AG04450 (cell line): ENCODE results near the gene MED13L. TPM values are rescaled to one million over a fixed set of nuclear protein-coding genes. Genes with fewer than 3 reads are reported as not detected.

Source experiments
- CTCF ChIA-PET: fragments of 300-600, 350-600 bp; formaldehyde crosslinking; extraction: SDS; loops from one replicate; lab custom pipeline; 2022; ENCODE audit warnings: antibody characterized with exemption, inconsistent platforms; lab: Charles Lee
- POLR2A ChIA-PET: fragments of 350-600 bp; formaldehyde crosslinking; extraction: SDS; loops from one replicate; lab custom pipeline; 2021; ENCODE audit warnings: antibody characterized with exemption, inconsistent platforms; lab: Yijun Ruan, JAX
- DNase-seq: peaks from one replicate; pipeline ENCODE4 v3.0.0-alpha.2; 2011; ENCODE audit warnings: low read depth, low spot score
- H3K27ac ChIP-seq: one replicate; pipeline ENCODE4 v1.5.1; 2012; ENCODE audit warnings: low read depth, low read length, control low read depth
- H3K27me3 ChIP-seq: one replicate; pipeline ENCODE4 v1.6.0; 2012; ENCODE audit warnings: low read length; ENCODE audit not compliant: control insufficient read depth, insufficient read depth
- H3K4me3 ChIP-seq: 2 replicates; pipeline ENCODE4 v1.5.1; 2011; ENCODE audit warnings: mild to moderate bottlenecking, low read depth, low read length, control low read depth
- H3K9me3 ChIP-seq: 2 replicates; pipeline ENCODE4 v1.5.1; 2012; ENCODE audit warnings: low read length; ENCODE audit not compliant: control insufficient read depth, insufficient read depth
- CTCF ChIP-seq: IDR thresholded peaks from 2 replicates; pipeline ENCODE4 v1.5.1; 2011; ENCODE audit warnings: low read depth, low read length, control low read depth, inconsistent platforms
- polyA plus RNA-seq: library from polyadenylated mRNA; depleted of rRNA; stranded (reverse); fragments of >200 nt; gene quantifications from 2 replicates; pipeline ENCODE4 v1.2.3, GENCODE V29; 2011

MED13L gene
- polyA plus RNA-seq, 1 experiment: 56.2 TPM

DNA sequence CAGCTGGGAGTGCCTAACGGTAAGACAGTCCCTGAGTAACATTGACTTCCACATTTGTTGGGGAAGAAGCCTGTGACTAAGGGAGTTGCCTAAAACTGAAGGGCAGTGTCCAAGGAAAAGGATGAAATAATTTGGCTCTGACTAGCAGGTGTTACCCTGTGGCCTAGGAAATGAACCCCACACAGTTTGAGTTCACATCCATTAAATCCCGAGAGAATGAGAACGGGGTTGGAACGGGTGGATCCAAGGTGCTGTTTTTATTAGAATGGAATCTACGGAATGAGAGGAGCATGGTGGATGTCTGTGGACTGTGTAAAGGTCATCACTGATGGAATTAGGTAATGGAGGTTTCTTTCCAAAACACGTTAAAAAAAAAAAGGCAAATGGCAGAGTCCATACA, 324.0 kb downstream of the MED13L start:
- CTCF ChIA-PET: no interaction called here
- TF ChIP-seq CTCF: no peak

DNA sequence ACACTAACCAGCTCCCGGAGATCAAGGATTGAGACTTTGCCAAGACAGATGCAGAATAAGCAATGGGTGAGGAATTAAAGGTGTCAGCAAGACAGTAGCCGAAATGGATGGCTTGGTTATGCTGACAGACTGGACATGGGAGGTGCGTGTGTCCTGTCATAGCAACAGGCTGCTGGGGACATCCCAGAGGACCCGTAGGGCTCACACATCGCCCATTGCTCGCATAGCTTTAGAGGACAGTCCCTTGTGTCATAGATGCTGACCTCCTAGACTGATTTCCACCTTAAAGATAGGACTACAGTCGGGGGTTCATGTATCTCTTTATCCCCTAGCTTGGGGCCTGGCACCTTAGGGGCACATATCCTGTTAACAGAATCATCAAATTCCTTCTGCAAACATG, 324.5 kb downstream of the MED13L start:
- Histone ChIP-seq H3K4me3 (no peak overlapping the region), H3K27me3 (no peaks in the 10 kb centered on the region), H3K9me3 (no peaks in the 10 kb centered on the region), H3K27ac (no peak overlapping the region)
- CTCF ChIA-PET: no interaction called here
- no peak for TF ChIP-seq CTCF
- POLR2A ChIA-PET: no interaction called here
- DNase-seq: no peak

More for the DNA sequence above, 324.0 kb downstream of the MED13L start:
- Histone ChIP-seq H3K27ac (no peak overlapping the region), H3K4me3 (no peak overlapping the region), H3K9me3 (no peaks in the 10 kb centered on the region), H3K27me3 (no peaks in the 10 kb centered on the region)
- POLR2A ChIA-PET: no interaction called here
- no peak for DNase-seq

DNA sequence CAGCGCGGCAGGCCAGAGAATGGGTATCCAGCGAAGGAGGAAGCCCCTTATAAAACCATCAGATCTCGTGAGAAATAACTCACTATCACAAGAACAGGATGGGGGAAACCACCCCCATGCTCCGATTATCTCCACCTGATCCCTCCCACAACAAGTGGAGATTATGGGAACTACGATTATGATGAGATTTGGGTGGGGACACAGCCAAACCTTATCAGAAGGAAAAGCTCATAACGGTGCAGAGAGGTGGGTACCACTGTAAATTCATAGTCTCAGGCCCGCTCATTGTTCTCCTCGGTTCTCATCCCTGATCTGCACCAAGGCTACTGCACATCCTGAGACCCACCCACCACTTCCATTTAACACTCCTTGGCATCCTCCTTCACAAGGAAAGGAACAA, 326.5 kb downstream of the MED13L start:
- no peaks in the 10 kb centered on the region for H3K27me3 ChIP-seq
- no peak for DNase-seq
- no peaks in the 10 kb centered on the region for H3K9me3 ChIP-seq
- no peak overlapping the region for H3K27ac ChIP-seq
- ChIA-PET POLR2A (no interaction called here), CTCF (no interaction called here)
- TF ChIP-seq CTCF: no peak
- H3K4me3 ChIP-seq: no peak overlapping the region

GRCh38 chr12:115949675-115950074, 327.8 kb downstream of the MED13L start:
- CTCF ChIA-PET: interaction anchor here (0.6 to 0.7 kb wide), 3 partner anchors 159 to 680 kb away, joined by 3 to 7 read pairs (median 3); no protein-coding TSS in a partner anchor
- Histone ChIP-seq H3K27me3 (no peaks in the 10 kb centered on the region), H3K4me3 (no peak overlapping the region), H3K27ac (no peak overlapping the region), H3K9me3 (no peaks in the 10 kb centered on the region)
- TF ChIP-seq CTCF: no peak
- POLR2A ChIA-PET: interaction anchor here (0.6 kb wide), 1 partner anchor 347 kb away, joined by 3 read pairs; no protein-coding TSS in a partner anchor
- DNase-seq: no peak

GRCh38 chr12:115947696-115948062, 329.8 kb downstream of the MED13L start:
- H3K27ac ChIP-seq: no peak overlapping the region
- no peaks in the 10 kb centered on the region for H3K9me3 ChIP-seq
- DNase-seq: no peak
- ChIA-PET POLR2A (no interaction called here), CTCF (interaction anchor here (0.7 to 1.7 kb wide), 8 partner anchors 10 to 1967 kb away, joined by 3 to 8 read pairs (median 5); no protein-coding TSS in a partner anchor)
- TF ChIP-seq CTCF: no peak
- no peaks in the 10 kb centered on the region for H3K27me3 ChIP-seq
- H3K4me3 ChIP-seq: no peak overlapping the region
